Frontal cortex (tissue), 4 donors: ENCODE measurements around the gene TXNL4A. TPM values are rescaled to one million over a fixed set of nuclear protein-coding genes. Genes with fewer than 3 reads are reported as not detected.
"Not testable (repeated sequence)": the region's sequence is repeated elsewhere in the genome, so short reads cannot be mapped to it uniquely, and the experiment has no call there.

ENCODE experiments used
- DNase-seq, 2 donors: peaks; one replicate each; pipeline ENCODE4 v3.0.0; 2012; ENCODE audit warnings: low spot score in 2 of 2
- FAIRE-seq: peaks from 2 replicates; lab custom pipeline; 2012; peaks lifted over from hg19 to GRCh38; lab: Jason Lieb, UNC
- total RNA-seq: library from RNA; depleted of rRNA; stranded (reverse); fragments of >200 nt; gene quantifications from one replicate; pipeline ENCODE4 v1.2.3, GENCODE V29; 2014
- donor health status: control.
- donor health status: control.
- donor health status: control.

Gene TXNL4A, protein sequence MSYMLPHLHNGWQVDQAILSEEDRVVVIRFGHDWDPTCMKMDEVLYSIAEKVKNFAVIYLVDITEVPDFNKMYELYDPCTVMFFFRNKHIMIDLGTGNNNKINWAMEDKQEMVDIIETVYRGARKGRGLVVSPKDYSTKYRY
- 39.1 TPM for total RNA-seq

GRCh38 chr18:79988451-79989194, at the start of gene TXNL4A:
Gene TXNL4A, minus strand, starts transcription at chr18:79988563. Its CDS starts 171 bp downstream, at chr18:79988392.
- FAIRE-seq (no peak), DNase-seq (peak; percentile 87 to 90)

DNA sequence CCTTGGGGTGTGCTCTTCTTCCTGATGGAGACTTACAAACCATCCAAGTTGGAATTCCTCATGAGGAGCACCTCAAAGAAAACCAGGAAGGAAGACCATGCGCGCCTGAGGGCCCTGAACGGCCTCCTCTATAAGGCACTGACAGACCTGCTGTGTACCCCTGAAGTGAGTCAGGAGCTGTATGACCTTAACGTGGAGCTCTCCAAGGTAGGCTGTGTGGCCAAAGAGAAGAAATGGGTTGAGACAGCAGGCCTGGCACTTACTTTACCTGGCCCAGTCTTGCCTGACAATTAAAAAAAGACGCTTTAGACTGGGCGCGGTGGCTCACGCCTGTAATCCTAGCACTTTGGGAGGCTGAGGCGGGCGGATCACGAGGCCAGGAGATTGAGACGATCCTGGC, 48.9 kb upstream of the TXNL4A start:
- FAIRE-seq (no peak), DNase-seq (no peak)

DNA sequence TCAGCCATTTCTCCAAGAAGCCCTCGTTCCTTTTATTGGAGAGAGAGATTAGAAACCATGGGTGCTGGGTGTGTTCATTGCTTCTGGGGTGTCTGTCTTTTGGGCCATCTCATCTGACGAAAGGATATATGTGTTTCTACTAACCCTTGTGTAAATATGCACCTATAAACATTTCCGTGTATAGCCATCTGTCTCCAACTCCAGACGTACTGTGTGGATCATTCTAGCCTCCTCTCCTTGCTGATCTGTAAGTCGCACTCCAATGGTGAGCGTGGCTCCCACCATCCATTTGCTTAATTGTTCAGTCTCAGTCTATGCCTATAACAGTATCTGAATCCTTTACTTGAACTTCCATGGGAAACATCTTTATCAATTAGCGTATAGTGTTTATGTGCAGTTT, 47.6 kb upstream of the TXNL4A start:
- FAIRE-seq (no peak), DNase-seq (no peak)

DNA sequence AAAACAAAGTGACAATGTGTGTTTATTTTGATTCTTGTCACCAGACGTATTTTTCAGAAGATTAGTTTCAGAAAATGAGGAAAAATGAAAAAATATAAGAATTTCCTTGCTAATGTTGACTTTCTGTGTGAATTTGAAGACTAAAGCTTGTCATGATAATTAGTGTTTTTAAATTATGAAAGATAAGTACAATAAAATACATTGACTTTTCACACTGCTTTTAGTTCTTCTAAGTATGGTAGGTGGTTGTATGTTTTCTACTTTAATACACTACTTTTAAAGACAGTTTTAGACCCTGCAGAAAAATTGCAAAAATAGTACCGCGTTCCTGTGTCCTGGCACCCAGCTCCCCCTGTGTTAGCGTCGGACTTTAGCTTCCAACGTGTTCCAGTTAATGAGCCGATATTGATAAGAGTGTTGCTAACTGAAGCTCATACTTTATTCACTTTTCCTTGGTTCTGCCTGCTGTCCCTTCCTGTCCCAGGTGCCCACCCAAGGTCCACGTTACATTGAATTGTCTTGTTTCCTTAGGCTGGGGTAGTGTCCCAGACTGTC, 46.6 kb upstream of the TXNL4A start:
- FAIRE-seq (peak; percentile 26), DNase-seq (no peak)

DNA sequence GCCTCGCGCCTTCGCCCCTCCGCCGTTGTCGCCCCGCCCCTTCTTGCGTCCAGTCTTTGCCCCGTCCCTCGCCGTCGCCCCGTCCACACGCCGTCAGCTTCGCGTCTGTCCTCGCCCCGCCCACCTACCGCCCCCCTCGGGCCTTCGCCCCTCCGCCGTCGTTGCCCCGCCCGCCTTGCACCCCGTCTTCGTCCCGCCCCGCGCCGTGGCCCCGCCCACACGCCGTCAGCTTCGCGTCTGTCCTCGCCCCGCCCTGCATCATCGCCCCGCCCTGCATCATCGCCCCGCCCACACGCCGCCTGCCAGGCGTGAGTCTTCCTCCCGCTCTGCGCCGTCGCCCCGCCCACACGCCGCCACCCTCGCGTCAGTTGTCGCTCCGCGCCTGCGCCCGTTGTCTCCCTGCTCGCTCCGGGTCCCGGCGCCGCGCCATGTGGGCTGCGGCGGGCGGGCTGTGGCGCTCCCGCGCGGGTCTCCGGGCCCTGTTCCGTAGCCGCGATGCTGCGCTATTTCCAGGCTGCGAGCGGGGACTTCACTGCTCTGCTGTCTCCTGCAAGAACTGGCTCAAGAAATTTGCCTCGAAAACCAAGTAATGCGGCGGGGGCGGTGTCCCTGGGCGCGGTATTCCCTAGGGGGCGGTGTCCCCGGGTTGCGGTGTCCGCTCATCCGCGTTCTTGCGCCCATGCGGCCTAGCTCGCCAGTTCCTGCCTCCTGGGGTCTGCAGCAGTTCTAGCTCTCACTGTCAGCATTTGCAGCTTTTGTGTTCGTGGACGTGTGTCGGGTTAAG, 45.9 kb upstream of the TXNL4A start, which contains the start of gene RBFA:
Gene RBFA (plus strand): TSS at position 367 of the 784 bp plus-strand sequence. CDS start 62 bp downstream, at position 429.
- FAIRE-seq (no peak), DNase-seq (peak; percentile 98)

DNA sequence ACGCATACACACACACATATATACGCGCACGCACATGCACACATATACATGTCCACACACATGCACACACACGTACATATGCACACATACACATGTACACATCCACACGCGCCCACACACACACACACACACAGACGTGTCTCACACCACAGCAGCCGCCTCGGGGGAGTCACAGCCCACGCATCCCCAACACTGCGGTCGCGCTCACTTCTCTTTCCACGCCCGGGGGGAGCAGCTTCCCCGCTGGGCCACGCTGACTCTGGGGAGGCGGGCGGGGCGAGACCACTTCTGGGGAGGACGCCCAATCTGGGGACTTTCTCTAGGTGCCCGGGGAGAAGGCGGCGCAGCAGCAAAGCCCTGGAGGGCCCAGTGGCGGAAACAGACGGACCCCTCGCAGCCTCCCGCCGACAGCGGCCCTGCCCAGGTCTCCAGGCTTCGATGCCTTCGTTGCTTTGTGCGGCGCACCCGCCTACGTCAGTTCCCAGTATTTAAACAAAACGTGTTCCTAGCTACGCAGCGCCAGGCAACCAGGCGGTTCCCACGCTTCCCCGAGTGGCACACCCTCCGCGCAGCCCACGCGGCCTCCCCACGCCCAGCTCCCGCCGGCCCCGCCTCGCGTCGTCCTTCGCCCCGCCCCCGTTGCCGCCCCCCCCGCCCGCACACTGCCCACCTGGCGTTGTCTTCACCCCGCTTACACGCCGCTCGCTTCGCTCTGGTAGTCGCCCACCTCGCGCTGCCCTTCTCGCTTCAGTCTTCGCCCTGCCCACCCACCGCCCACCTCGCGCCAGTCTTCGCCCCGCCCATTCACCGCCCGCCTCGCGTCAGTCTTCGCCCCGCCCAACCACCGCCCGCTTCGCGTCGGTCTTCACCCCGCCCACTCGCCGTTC, 45.1 kb upstream of the TXNL4A start:
- DNase-seq (no peak), FAIRE-seq (no peak)

GRCh38 chr18:80029690-80030089, 41.3 kb upstream of the TXNL4A start:
- FAIRE-seq = no peak
- DNase-seq = no peak

DNA sequence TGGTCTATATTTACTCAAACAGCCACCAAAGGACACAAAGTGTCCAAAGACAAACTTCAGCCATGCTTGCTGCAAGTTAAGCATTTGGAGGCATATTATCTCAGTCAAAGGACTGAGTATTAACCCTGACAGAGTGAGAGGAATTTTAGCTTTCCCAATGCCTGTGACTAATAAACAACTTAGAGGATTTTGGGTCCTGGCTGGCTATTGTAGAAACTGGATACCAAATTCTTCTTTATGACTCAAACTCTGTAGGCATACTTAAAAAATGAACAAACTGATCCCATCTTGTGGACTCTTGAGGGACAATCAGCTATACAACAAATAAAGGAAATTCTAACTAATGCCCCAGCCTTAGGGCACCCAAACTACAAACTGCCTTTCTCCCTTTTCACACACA, 39.4 kb upstream of the TXNL4A start:
- not testable (repeated sequence) for DNase-seq, FAIRE-seq

- FAIRE-seq (no peak), DNase-seq (no peak)
Measured at GRCh38 chr18:80026363-80026762, 38.0 kb upstream of the TXNL4A start.

- FAIRE-seq = no peak
- no peak for DNase-seq
Measured at GRCh38 chr18:80023173-80023572, 34.8 kb upstream of the TXNL4A start.

DNA sequence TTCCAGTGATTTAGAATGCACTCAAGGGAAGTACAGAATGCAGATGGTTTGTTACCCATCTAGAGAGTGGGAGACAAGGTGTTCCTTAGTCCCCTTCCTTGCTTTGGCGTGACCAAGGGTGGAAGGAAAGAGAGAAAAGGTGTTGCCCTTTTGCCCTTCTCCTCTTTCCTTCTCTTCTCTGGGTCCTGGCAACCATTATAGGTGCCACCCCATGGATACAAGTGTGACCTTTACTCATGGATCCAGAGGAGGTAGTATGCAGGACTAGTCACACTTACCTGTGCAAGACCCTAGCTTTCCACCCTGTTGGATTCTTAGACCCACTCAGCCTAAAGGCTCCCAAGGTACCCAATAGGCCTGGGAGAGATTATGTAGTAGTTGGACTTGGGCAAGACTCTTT, 34.2 kb upstream of the TXNL4A start:
- DNase-seq (no peak), FAIRE-seq (no peak)

DNA sequence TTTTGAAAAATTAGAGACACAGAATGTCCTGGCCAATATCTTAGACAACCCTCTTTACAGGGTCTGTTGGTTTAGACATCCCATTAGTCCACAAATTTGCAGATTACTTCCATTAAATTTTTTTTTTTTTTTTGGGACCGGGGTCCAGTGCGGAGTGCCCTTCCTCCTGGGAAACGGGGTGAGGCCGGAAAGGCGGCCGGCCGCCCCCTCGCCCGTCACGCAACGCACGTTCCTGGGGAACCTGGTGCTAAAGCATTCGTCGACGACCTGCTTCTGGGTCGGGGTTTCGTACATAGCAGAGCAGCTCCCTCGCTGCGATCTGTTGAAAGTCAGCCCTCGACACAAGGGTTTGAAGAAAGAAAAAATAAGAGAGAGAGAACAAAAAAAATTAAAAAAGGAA, 24.4 kb upstream of the TXNL4A start:
- FAIRE-seq (no peak), DNase-seq (no peak)

GRCh38 chr18:80011496-80012137, 23.3 kb upstream of the TXNL4A start:
- not testable (repeated sequence) for FAIRE-seq, DNase-seq

DNA sequence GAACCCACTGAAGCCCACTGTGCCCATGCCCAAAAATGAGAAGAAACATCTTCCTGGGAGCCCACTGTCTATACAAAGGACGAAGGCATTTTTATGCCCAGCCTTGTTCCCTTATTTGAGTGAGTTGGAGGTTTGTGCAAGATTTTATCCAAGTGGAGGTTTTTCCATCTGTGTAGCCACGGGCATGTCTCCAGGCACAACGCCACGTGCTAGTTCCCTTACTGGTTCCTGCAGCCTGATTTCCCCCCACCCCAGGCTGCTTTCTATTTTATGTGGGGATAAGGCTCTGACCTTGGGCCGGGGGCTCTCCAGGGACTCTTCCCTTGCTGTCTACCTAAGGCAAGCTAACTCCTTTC, 22.2 kb upstream of the TXNL4A start:
- no peak for FAIRE-seq

GRCh38 chr18:80009661-80010550, 21.5 kb upstream of the TXNL4A start:
- FAIRE-seq (no peak), DNase-seq (no peak)

More for the DNA sequence above, 22.2 kb upstream of the TXNL4A start:
- DNase-seq = no peak

DNA sequence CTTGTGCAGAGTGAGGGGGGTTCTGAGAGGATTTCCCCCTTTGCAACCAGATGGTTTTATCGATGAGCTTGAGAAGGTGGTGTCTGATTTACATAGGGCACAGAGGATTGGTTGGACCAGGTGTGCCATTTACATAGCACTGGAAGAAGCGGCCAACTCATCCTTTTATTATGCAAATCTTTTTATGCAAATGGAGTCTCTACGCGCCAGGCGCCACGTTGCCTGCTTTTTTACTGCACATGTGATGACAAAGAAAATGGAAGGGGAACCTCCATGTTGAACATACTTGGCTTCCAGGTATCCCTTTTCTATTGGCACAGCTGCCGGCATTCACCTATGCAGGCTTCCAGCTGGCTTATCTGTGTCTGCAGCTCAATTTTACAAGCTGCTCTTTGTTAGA, 18.4 kb upstream of the TXNL4A start:
- FAIRE-seq (no peak), DNase-seq (no peak)

DNA sequence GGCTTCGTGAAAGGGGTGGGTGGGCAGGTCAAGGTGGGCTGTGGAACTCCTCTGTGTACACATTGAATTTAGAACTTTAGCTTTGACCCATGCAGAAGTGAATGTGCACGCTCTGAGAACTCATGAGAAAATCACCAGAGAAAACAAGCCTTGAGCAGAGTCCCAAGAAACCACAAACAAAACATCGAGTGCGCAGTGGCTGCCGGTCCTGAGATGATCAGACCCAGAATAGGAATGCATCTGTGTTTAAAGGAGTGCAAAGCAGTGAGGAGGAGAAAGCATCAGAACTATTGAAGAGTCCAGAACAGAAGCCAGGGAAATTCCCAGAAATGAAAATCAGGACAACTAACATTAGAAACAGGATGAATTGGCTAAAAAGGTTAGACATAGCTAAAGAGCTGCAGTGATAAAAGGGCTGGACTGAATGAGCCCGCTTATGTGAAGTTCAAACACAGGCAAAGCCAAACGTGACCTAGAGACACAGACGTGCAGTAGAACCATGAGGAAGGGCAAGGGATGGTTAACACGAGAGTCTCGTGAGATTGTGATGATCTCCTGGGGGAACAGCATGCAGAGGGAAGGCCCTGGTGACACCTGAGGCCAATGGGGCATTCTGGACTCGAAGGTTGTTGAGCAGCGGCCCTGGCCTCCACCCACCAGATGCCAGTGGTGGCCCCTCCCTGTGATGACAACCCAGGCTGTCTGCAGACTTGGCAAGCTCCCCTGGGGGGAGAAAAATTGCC, 16.4 kb upstream of the TXNL4A start:
- DNase-seq = no peak
- FAIRE-seq = no peak
